Psoas muscle (tissue), 8 donors: ENCODE data around the gene MUC22. TPM values are rescaled to one million over a fixed set of nuclear protein-coding genes. Genes with fewer than 3 reads are reported as not detected.
A peak's percentile ranks its signal among the peaks of the same experiment; 100 is the strongest.
"Not testable (repeated sequence)": the region's sequence is repeated elsewhere in the genome, so short reads cannot be mapped to it uniquely, and the experiment has no call there.

Source experiments
- ATAC-seq, 4 donors: fragments of 200-7000 bp; cut with Tn5 transposase; one replicate each; pipeline ENCODE4 v1.9.1; 2020; ENCODE audit warnings: moderate library complexity in 3 of 4, mild to moderate bottlenecking in 2 of 4
- DNase-seq, 2 donors: peaks; one replicate each; pipeline ENCODE4 v3.0.0-alpha.2; 2020
- H3K27ac ChIP-seq: fragments of 200-600 bp; one replicate; pipeline ENCODE4 v1.8.0; 2022
- H3K27me3 ChIP-seq, 3 donors: fragments of 200-600 bp in 1 of 3; one replicate each; pipeline versions ENCODE4 v1.6.1 to v1.8.0; 2013 to 2022; ENCODE audit warnings: low read length in 2 of 3, mild to moderate bottlenecking in 2 of 3, moderate library complexity in 1 of 3; ENCODE audit not compliant: insufficient read depth in 3 of 3
- H3K36me3 ChIP-seq, 2 donors: fragments of 200-600 bp in 1 of 2; one replicate each; pipeline versions ENCODE4 v1.6.1 to v1.8.0; 2013 to 2022; ENCODE audit warnings: low read depth in 1 of 2, mild to moderate bottlenecking in 1 of 2, moderate library complexity in 1 of 2; ENCODE audit not compliant: insufficient read depth in 1 of 2
- H3K4me1 ChIP-seq: fragments of 200-600 bp; one replicate; pipeline ENCODE4 v1.8.0; 2022
- H3K4me3 ChIP-seq: fragments of 200-600 bp; one replicate; pipeline ENCODE4 v1.8.0; 2022; ENCODE audit warnings: mild to moderate bottlenecking
- H3K9me3 ChIP-seq: fragments of 200-600 bp; one replicate; pipeline ENCODE4 v1.8.0; 2022
- WGBS, 3 donors: extraction: QIAGEN DNeasy Blood & Tissue Kit; methylation state at CpG; one replicate each; pipeline versions ENCODE4 v1.1.6 to v1.1.7; 2013; 5-methylcytosine and 5-hydroxymethylcytosine counted together
- intact Hi-C, 2 donors: fragments of 100-400 bp; cut with DNase I; formaldehyde crosslinking; loops; one replicate each; pipeline versions ENCODE4 v1.11.0 to v1.14.2; 2022
- polyA plus RNA-seq, 3 donors: library from polyadenylated mRNA; stranded (reverse); fragments of 200-250 nt; gene quantifications; one replicate each; pipeline ENCODE4 v1.2.3, GENCODE V29; 2013
- total RNA-seq, 4 donors: library from RNA; stranded (reverse); fragmentation: NEBNext Ultra II Directional in 2 of 4; extraction: Animal tissue kit (Norgen Biotek cat#: 25700) in 2 of 4; gene quantifications; one replicate each; pipeline versions ENCODE4 v1.2.1 to v1.2.4, GENCODE V29; 2021 to 2023
- TF ChIP-seq, protein P1 (sequence below): fragments of 200-600 bp; IDR thresholded peaks from one replicate; pipeline ENCODE4 v1.8.0; 2022; ENCODE audit warnings: antibody characterized with exemption
- donor health status: healthy with polysubstance abuse.
- donor health status: DM: no; HTN: no; CAD: no; lungs with moderate emphysema.
- donor health status: Bipolar disorder and iron deficiency.
- donor health status: healthy.
- donor health status: DM: yes; HTN: yes; CAD: no.
- donor health status: DM: no; HTN: no; CAD: no.
- donor health status: DM: no; HTN: no; CAD: no.
- donor health status: DM: yes; HTN: yes; CAD: no.

Gene MUC22
- total and polyA plus RNA-seq, 7 donors = 0.04 to 0.38 (median 0.08) TPM; not detected in 2

DNA sequence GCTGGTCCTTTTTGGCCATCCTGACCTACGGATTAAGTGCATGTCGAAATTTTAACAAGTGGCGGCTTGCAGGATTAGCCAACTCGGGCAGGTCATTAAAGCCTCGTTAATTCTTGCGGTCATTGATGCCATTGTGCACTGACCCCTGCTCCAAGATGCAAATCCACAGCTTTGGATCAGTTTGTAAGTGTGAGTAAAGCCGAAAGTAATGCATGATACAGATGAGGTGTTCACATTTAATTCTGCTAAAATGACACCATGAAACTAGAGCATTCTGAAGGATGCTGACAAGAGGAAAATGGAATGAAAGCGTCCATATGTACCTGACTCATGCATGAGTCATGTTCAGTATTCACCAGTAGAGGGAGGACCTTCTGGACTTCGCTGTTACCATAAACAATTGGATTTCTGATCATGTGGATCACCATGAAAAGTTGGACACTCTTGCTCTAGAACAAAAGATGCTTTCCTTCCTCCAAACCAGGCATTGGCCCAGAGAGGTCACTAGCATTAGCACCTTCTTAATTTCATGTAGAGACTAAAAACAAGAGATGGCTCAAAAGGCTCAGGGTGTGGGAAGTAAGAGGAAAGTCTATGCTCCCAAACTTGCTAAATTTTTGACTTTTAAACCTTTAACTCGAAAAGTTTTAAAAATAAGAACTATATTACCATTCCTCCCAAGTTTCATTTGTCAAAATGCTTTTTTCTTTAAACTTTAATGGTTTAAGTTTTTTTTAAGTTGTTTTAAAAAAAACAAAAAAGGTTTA, 48.0 kb downstream of the MUC22 start:
- DNase-seq (no peak), ATAC-seq (peak in 2 of 4 donors; percentile 46 to 70)
- Histone ChIP-seq H3K36me3 (no peaks in the 10 kb centered on the region), H3K9me3 (no peaks in the 10 kb centered on the region), H3K27me3 (peaks cover 0 to 3% (median 0%) of the 10 kb centered on the region in 3 donors), H3K27ac (no peak overlapping the region), H3K4me3 (no peak overlapping the region), H3K4me1 (no peaks in the 10 kb centered on the region)
- TF ChIP-seq, protein P1, sequence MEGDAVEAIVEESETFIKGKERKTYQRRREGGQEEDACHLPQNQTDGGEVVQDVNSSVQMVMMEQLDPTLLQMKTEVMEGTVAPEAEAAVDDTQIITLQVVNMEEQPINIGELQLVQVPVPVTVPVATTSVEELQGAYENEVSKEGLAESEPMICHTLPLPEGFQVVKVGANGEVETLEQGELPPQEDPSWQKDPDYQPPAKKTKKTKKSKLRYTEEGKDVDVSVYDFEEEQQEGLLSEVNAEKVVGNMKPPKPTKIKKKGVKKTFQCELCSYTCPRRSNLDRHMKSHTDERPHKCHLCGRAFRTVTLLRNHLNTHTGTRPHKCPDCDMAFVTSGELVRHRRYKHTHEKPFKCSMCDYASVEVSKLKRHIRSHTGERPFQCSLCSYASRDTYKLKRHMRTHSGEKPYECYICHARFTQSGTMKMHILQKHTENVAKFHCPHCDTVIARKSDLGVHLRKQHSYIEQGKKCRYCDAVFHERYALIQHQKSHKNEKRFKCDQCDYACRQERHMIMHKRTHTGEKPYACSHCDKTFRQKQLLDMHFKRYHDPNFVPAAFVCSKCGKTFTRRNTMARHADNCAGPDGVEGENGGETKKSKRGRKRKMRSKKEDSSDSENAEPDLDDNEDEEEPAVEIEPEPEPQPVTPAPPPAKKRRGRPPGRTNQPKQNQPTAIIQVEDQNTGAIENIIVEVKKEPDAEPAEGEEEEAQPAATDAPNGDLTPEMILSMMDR = peak; percentile 29
- WGBS, 3 donors = 54 to 57% (median 55%) methylated on average over 10 of the region's 10 CpGs
- intact Hi-C loops = no loop called here

DNA sequence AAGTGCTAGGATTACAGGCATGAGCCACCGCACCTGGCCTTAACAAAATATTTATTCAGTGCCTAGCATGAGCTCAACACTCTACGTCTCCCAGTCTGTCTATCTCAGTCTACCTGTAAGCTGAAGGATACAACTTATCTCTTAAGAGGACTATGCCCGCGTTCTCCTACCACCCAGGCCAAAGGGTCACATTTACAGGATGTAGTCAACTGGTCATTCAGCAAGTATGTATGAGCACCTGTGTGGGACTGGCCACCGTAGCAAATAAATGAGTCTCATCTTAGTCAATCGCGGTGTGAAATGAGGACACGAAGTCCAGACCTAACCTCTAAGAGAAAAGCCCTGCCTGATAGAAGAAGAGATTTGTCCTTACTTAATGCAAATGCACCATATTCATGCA, 49.9 kb downstream of the MUC22 start:
- DNase-seq = no peak
- 94 to 96% (median 96%) methylated on average over 8 of the region's 8 CpGs for WGBS, 3 donors
- no peaks in the 10 kb centered on the region for H3K9me3 ChIP-seq
- no peaks in the 10 kb centered on the region for H3K36me3 ChIP-seq
- TF ChIP-seq, protein P1 = no peak
- ATAC-seq = no peak
- no peaks in the 10 kb centered on the region for H3K4me1 ChIP-seq
- intact Hi-C loops = loop anchor here in 1 of 2 donors (5.0 kb wide), 1 partner anchor 138 kb away; no protein-coding TSS in a partner anchor
- H3K27ac ChIP-seq = no peak overlapping the region
- H3K27me3 ChIP-seq = no peaks in the 10 kb centered on the region
- H3K4me3 ChIP-seq = no peak overlapping the region

DNA sequence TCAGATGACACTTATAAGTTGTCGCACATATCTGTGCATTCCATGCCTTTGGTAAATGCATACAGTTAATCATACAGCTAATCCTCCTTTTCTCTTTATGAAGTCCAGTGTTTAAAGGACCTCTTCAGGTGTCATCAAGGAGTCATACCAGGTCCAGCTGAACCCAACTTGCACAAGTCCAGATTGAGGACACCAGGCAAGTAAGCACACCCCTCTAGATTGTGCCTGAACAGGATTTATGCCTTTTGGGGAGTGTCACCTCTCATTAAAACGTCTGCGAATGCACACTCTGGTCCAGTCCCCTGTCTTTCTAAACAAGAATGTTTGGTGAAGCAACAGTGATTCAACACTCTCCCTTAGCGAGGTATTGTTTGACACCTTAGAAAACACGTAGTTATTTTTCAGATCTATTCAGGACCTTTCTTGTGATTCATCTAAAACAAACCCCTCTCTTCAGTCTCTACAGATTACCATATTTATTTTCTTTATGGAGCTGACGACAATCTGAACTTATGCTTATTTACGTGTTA, 53.7 kb downstream of the MUC22 start:
- no peak overlapping the region for H3K27ac ChIP-seq
- H3K27me3 ChIP-seq = no peaks in the 10 kb centered on the region
- TF ChIP-seq, protein P1 = no peak
- no peak for ATAC-seq
- DNase-seq = no peak
- 71 to 76% (median 72%) methylated on average over 7 of the region's 7 CpGs for WGBS, 3 donors
- no peaks in the 10 kb centered on the region for H3K4me1 ChIP-seq
- H3K9me3 ChIP-seq = no peaks in the 10 kb centered on the region
- no peaks in the 10 kb centered on the region for H3K36me3 ChIP-seq
- H3K4me3 ChIP-seq = no peak overlapping the region
- intact Hi-C loops = loop anchor here in 1 of 2 donors (5.0 kb wide), 1 partner anchor 142 kb away; no protein-coding TSS in a partner anchor

DNA sequence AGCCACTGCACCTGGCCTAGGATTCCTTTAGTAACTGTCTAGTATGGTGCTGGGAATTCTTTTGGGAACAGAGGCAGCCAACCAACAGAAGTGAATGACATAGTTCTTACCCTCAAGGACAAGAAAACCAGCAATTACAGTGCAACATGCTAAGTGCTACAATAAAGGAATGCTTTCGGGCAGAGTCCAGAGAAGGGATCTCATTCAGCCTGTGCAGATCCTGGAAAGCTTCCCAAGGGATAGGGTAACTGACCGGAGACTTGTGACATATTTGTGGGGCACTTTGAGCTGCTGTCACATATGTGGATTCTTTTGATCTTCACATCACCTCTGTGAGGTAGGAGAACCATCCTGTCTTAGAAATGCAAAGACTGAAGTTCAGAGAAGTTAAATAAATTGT, 55.3 kb downstream of the MUC22 start:
- peak in 2 of 4 donors; percentile 43 for ATAC-seq

DNA sequence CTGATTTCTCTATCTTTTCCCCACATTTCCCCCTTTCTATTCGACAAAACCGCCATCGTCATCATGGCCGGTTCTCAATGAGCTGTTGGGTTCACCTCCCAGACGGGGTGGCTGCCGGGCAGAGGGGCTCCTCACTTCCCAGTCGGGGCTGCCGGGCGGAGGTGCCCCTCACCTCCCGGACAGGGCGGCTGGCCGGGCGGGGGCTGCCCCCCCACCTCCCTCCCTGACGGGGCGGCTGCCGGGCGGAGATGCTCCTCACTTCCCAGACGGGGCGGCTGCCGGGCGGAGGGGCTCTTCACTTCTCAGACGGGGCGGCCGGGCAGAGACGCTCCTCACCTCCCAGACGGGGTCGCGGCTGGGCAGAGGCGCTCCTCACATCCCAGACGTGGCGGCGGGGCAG, 56.8 kb downstream of the MUC22 start:
- DNase-seq, H3K27ac ChIP-seq, ATAC-seq, H3K36me3 ChIP-seq, H3K9me3 ChIP-seq, H3K4me3 ChIP-seq, H3K27me3 ChIP-seq, intact Hi-C loops, H3K4me1 ChIP-seq: not testable (repeated sequence)
- 85 to 94% (median 92%) methylated on average over 20 to 23 of the region's 32 CpGs for WGBS, 3 donors

More for the DNA sequence above, 55.3 kb downstream of the MUC22 start:
- H3K4me1 ChIP-seq = no peaks in the 10 kb centered on the region
- no peak overlapping the region for H3K4me3 ChIP-seq
- WGBS, 3 donors = 16 to 34% (median 17%) methylated on average over 2 of the region's 2 CpGs
- no peak for DNase-seq
- TF ChIP-seq, protein P1 = no peak
- no peaks in the 10 kb centered on the region for H3K27me3 ChIP-seq
- no peak overlapping the region for H3K27ac ChIP-seq
- no peaks in the 10 kb centered on the region for H3K9me3 ChIP-seq
- no peaks in the 10 kb centered on the region for H3K36me3 ChIP-seq
- intact Hi-C loops = no loop called here

DNA sequence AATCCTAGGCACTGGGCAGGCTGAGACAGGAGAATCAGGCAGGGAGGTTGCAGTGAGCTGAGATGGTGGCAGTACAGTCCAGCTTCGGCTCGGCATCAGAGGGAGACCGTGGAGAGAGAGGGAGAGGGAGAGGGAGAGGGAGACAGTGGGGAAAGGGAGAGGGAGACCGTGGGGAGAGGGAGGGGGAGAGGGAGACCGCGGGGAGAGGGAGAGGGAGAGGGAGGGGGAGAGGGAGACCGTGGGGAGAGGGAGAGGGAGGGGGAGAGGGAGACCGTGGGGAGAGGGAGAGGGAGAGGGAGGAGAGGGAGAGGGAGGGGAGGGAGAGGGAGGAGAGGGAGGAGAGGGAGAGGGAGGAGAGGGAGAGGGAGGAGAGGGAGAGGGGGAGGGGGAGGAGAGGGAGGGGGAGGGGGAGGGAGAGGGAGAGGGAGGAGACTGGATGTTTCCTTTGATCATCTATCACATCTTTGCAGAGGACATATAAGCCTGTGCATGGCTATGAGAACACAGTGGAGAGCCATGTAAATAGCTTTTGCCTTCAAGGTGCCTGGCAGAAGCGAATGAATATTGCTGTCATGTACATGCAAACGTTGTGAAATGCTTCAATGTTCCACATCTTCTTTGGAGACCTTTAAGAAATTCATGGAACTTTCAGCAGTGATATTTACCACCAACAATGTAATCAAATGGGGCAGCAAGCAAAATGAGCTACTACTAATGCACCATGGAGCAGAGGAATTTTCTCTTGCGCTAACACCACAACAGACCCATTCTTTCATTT, 57.8 kb downstream of the MUC22 start:
- H3K4me3 ChIP-seq, H3K27ac ChIP-seq, H3K9me3 ChIP-seq, DNase-seq, ATAC-seq, H3K36me3 ChIP-seq, H3K27me3 ChIP-seq, H3K4me1 ChIP-seq: not testable (repeated sequence)
- WGBS, 3 donors = 72 to 90% (median 77%) methylated on average over 5 to 6 of the region's 11 CpGs
- intact Hi-C loops = loop anchor here in 1 of 2 donors (2.0 kb wide), 1 partner anchor 153 kb away; the partner anchor contains the start of gene VARS2
